ENCODE data around the gene RPL38.
"Not testable (repeated sequence)": the region's sequence is repeated elsewhere in the genome, so short reads cannot be mapped to it uniquely, and the experiment has no call there.

RPL38 gene

GRCh38 chr17:74185571-74186185 is 17.8 kb upstream of the RPL38 start:
- no peak for DNase-seq

DNA sequence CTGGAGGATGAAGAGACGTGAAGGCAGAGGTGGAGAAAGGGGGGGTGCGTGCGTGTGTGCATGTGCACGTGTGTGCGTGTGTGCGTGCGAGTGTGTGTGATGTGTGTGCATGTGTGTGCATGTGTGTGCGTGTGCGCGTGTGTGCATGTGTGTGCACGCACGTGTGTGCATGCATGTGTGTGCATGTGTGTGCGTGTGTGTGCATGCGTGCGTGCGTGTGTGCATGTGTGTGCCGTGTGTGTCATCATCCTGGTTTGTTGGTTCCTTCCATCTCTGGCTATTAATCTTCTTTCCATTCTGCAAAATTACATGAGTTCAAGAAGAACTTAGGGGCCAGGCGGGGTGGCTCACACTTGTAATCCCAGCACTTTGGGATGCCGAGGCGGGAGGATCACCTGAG is 17.0 kb upstream of the RPL38 start:
- no peak for DNase-seq

DNA sequence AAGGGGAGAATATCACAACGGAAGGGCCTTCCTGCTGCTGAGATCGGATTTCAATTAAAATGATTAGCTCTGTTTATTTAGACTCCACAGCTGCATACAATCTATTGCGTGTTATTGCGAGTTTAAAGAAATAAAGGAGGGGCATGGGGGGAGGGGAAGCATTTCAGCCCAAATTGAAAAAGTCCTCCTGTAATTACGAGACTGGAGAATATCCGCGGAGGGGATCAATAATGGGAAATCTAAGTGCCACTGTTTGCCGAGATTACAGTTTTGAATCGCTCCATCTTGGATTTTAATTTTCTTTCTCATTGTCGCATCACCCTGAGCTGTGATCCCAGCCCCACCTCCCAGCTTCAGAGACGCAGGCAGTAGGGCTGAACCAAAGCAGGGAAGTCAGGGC is 15.7 kb upstream of the RPL38 start:
- DNase-seq: no peak

- DNase-seq: not testable (repeated sequence)
These were observed 14.8 kb upstream of the RPL38 start for GRCh38 chr17:74188687-74189086.

- DNase-seq: peak; percentile 33
These were observed 13.3 kb upstream of the RPL38 start for GRCh38 chr17:74190154-74190553.

- DNase-seq: no peak
These were observed 12.6 kb upstream of the RPL38 start for GRCh38 chr17:74190807-74191406.

GRCh38 chr17:74192950-74193781 is 10.3 kb upstream of the RPL38 start:
- no peak for DNase-seq

GRCh38 chr17:74194682-74195081 is 8.8 kb upstream of the RPL38 start:
- no peak for DNase-seq

- DNase-seq: no peak
These were observed 6.7 kb upstream of the RPL38 start for GRCh38 chr17:74196541-74197317.

DNA sequence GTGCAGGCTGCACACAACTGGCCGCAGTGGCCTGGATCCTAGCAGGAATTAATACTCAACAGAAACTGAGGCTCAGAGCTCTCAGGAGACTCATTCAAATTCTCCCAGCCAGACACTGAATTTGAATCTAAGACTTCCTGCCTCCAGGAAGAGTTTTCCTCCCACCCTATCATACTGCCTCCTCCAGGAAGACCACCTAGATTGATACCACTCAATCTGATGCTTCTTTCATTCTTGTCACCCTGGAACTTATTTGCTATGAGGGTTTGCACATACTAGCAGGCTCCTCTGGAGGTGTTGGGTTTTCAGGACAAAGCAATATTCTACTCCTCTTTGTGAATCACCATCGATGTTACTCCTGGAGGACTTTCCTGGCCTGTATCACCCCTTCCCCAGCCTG is 5.7 kb upstream of the RPL38 start:
- no peak for DNase-seq

DNA sequence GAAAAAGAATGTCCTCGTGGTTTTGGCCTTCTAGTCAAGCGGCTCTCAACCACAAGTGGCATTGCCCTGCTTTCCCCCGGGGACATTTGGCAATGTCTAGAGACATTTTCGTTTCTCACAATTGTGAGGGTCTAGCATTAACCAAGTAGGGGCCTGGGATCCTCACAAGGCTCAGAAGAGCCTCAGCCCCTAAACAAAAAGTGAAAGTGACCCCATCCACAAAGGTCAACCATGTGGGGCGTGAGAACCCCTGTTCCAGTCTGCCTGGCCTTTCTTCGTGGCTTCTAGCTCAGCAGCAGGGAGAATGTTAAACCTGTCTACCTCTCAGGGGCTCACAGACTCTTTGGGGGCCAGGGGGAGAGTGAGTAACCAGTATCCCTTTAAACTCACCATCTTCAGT is 4.8 kb upstream of the RPL38 start:
- no peak for DNase-seq

GRCh38 chr17:74199306-74200092 is 4.0 kb upstream of the RPL38 start:
- peak; percentile 61 for DNase-seq

DNA sequence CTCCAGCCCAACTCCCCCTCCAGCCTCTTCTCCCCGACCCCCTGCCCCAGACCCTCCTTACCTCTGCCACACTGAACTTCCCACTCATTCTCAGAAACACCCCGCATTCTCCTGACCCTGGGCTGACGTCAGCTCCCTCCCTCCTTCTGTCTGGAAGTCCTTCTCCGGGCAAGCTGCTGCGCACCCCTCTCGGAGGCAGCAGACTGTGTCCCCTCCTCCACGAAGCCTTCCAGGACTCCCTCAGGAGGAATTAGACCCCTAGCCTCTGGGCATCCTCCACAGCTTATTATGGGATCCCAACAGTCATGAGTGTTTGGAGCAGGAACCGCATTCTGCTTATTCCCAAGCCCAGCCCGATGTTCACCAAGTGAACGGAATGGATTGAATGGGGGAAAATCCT is 3.4 kb upstream of the RPL38 start:
- DNase-seq: no peak

- DNase-seq: no peak
These were observed 2.2 kb upstream of the RPL38 start for GRCh38 chr17:74201250-74201649.

DNA sequence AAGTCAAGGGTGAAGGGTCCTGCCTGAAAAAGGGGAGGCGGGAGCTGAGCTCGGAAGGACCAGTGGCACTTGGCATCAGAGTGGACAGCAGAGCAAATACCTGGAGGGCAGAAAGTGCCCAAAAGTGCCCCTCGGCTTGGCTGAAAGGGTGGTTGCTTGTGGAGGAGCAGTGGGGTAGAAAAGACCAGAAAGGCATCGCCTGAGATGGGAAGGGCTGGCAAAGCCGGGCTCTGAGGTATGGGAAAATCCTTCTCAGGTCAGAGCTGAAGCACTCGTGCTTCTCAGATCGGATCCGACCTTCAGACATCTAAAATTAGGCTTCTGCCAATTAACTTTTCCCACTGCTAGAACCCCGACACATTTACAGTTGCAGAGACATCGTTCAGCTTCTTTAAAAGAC is 1.5 kb upstream of the RPL38 start:
- no peak for DNase-seq

GRCh38 chr17:74202938-74203337 is 540 bp upstream of the RPL38 start:
- no peak for DNase-seq

DNA sequence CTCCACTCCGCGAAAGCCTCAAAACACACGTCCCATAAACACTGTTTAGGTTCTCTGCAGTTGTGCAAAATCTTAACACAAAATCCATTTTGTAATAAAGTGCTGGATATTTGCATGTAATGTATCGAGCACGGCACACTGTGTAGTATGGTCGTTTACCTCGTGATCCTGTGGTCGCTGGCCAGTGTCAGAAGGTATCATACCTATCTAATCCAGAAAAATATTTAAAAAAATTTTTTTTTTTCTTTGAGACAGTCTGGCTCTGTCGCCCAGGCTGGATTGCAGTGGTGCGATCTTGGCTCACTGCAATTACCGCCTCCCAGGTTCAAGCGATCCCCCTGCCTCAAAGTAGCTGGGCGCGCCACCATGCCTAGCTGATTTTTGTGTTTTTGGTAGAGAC is 996 bp downstream of the RPL38 start:
- no peak for DNase-seq

GRCh38 chr17:74205274-74205673 is 1.8 kb downstream of the RPL38 start:
- DNase-seq: no peak

DNA sequence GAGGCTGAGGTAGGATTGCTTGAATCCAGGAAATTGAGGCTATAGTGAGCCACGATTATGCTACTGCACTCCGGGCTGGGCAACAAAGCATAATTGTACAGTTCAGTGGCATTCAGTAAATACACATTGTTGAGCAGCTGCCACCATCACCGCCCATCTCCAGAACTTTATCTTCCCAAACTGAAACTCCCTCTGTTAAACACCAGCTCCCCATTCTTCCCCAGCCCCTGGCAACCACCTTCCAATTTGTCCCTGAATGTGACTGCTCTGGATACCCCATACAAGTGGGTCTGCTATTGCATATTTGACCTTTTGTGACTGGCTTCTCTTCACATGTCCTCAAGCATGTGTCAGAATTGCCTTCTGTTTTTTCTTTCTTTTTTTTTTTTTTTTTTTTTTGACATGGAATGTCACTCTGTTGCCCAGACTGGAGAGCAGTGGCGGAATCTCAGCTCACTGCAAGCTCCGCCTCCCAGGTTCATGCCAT is 2.9 kb downstream of the RPL38 start:
- DNase-seq: no peak

GRCh38 chr17:74210191-74211140 is 7.0 kb downstream of the RPL38 start:
- DNase-seq: peak; percentile 81
